ENCODE results near the gene RAET1L.

GRCh38 chr6:150068151-150068550 is 42.8 kb upstream of the RAET1L start:
- TF ChIP-seq GATA2 (IDR thresholded peaks at IDR 0.05; ENCODE audit: low read depth, low read length): no peak
- no peak for TF ChIP-seq GATA3 (IDR thresholded peaks at IDR 0.05; ENCODE audit: low read depth, low read length)
